Fibroblast of the conjunctiva (primary cell): ENCODE results near the gene CKMT1B.
"Not testable (repeated sequence)": the region's sequence is repeated elsewhere in the genome, so short reads cannot be mapped to it uniquely, and the experiment has no call there.

Experiments
- DNase-seq: peaks from one replicate; pipeline ENCODE4 v3.0.0-alpha.2; 2010; ENCODE audit warnings: low read depth

The CKMT1B gene

GRCh38 chr15:43638464-43639204 is 44.8 kb downstream of the CKMT1B start:
- not testable (repeated sequence) for DNase-seq
